ENCODE data around the gene TRMT13. TPM values are rescaled to one million over a fixed set of nuclear protein-coding genes. Genes with fewer than 3 reads are reported as not detected.

Gene TRMT13
- total and polyA plus RNA-seq, 2 of the 13 experiments (the other 11 are each of a cell fraction or from before 2014, with no cell fraction given): 10.0 to 12.4 TPM

DNA sequence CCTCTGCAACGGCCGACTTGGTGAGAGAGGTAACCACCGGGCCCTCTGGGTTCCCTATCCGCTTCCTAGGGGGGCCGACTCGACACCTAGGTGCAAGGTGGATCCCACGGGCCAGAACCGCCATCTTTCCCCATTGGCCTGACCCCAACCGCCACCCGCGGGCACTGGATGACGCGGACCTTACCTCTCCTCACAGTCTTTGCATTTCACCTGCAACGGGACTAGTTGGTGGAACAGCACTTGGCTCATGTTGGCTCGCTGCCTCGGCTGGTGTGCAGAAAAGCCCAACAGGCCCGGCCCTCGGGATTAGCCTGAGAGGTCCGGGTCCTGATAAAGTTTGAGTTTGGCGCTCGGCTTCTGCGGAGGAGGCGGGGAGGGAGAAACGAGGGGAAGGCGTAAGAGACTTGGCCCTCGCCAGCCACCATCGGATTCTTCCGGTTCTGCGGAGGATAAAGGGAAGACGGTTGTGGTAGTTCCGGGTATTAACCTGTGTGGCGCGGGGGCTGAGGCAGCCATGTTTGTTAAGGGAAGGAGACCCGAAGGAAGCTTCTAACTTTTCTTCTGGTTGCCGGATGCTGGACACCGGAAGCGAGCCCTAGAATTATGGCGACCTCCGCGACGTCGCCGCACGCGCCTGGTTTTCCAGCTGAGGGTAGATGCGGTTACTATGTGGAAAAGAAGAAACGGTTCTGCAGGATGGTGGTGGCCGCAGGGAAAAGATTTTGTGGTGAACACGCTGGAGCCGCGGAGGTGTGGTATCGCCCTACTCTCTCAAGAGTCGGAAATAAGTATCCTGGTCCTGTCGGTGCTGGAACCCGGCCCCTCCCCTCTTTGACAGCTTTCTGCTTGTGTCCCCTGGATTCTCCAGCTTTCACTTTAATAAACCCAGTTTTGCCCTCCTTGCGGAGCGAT lies at the start of gene TRMT13, which contains the start of gene SASS6 (continued):
- TF ChIP-seq CBX5 (CRISPR knock-in tag; IDR thresholded peaks at IDR 0.05; ENCODE audit: borderline replicate concordance) (peak; percentile 81; the same call in 1 of the 2 replicates), TMF1 (CRISPR knock-in tag; IDR thresholded peaks at IDR 0.05; ENCODE audit: low read depth) (no peak), ZNF883 (CRISPR knock-in tag; IDR thresholded peaks at IDR 0.05; ENCODE audit: not compliant biosample characterization) (peak; percentile 25), ZNF556 (CRISPR knock-in tag; IDR thresholded peaks at IDR 0.05; ENCODE audit: borderline replicate concordance) (peak; percentile 85; the same call in 1 of the 2 replicates), ZNF850 (CRISPR knock-in tag; conservative IDR thresholded peaks at IDR 0.05) (no peak), ASH2L (IDR thresholded peaks at IDR 0.05; ENCODE audit: insufficient read length, low read depth, low read length) (peak; percentile 92), ZBTB3 (CRISPR knock-in tag; IDR thresholded peaks at IDR 0.05; ENCODE audit: borderline replicate concordance, low read depth) (no peak), ATRX (CRISPR knock-in tag; IDR thresholded peaks at IDR 0.05; ENCODE audit: borderline replicate concordance) (no peak), IRF2 (CRISPR knock-in tag; IDR thresholded peaks at IDR 0.05) (peak; percentile 99), U2AF1 (optimal IDR thresholded peaks at IDR 0.05; ENCODE audit: low read depth, low read length) (peak; percentile 87), NONO (IDR thresholded peaks at IDR 0.05) (no peak), NONO (CRISPR knock-in tag; conservative IDR thresholded peaks at IDR 0.05) (0 out of 2 replicates have a peak, but pooled peaks have one; percentile 60), ZSCAN22 (CRISPR knock-in tag; IDR thresholded peaks at IDR 0.05) (no peak), GLMP (CRISPR knock-in tag; IDR thresholded peaks at IDR 0.05; ENCODE audit: borderline replicate concordance) (no peak), MTA1 (CRISPR knock-in tag; IDR thresholded peaks at IDR 0.05; ENCODE audit: borderline replicate concordance) (0 out of 2 replicates have a peak, but pooled peaks have one; percentile 49), PHF21A (CRISPR knock-in tag; IDR thresholded peaks at IDR 0.05) (no peak)
- TF ChIP-seq, protein P1, sequence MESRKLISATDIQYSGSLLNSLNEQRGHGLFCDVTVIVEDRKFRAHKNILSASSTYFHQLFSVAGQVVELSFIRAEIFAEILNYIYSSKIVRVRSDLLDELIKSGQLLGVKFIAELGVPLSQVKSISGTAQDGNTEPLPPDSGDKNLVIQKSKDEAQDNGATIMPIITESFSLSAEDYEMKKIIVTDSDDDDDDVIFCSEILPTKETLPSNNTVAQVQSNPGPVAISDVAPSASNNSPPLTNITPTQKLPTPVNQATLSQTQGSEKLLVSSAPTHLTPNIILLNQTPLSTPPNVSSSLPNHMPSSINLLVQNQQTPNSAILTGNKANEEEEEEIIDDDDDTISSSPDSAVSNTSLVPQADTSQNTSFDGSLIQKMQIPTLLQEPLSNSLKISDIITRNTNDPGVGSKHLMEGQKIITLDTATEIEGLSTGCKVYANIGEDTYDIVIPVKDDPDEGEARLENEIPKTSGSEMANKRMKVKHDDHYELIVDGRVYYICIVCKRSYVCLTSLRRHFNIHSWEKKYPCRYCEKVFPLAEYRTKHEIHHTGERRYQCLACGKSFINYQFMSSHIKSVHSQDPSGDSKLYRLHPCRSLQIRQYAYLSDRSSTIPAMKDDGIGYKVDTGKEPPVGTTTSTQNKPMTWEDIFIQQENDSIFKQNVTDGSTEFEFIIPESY (CRISPR knock-in tag; IDR thresholded peaks at IDR 0.05): no peak
- TF ChIP-seq, protein P2, sequence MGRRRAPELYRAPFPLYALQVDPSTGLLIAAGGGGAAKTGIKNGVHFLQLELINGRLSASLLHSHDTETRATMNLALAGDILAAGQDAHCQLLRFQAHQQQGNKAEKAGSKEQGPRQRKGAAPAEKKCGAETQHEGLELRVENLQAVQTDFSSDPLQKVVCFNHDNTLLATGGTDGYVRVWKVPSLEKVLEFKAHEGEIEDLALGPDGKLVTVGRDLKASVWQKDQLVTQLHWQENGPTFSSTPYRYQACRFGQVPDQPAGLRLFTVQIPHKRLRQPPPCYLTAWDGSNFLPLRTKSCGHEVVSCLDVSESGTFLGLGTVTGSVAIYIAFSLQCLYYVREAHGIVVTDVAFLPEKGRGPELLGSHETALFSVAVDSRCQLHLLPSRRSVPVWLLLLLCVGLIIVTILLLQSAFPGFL (CRISPR knock-in tag; IDR thresholded peaks at IDR 0.05): no peak
- TF ChIP-seq, protein P3, sequence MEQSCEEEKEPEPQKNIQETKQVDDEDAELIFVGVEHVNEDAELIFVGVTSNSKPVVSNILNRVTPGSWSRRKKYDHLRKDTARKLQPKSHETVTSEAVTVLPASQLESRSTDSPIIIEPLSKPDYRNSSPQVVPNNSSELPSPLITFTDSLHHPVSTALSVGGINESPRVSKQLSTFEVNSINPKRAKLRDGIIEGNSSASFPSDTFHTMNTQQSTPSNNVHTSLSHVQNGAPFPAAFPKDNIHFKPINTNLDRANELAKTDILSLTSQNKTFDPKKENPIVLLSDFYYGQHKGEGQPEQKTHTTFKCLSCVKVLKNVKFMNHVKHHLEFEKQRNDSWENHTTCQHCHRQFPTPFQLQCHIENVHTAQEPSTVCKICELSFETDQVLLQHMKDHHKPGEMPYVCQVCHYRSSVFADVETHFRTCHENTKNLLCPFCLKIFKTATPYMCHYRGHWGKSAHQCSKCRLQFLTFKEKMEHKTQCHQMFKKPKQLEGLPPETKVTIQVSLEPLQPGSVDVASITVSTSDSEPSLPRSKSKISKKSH (CRISPR knock-in tag; IDR thresholded peaks at IDR 0.05; ENCODE audit: borderline replicate concordance): no peak; the same call in 1 of the 2 replicates
- TF ChIP-seq, protein P4, sequence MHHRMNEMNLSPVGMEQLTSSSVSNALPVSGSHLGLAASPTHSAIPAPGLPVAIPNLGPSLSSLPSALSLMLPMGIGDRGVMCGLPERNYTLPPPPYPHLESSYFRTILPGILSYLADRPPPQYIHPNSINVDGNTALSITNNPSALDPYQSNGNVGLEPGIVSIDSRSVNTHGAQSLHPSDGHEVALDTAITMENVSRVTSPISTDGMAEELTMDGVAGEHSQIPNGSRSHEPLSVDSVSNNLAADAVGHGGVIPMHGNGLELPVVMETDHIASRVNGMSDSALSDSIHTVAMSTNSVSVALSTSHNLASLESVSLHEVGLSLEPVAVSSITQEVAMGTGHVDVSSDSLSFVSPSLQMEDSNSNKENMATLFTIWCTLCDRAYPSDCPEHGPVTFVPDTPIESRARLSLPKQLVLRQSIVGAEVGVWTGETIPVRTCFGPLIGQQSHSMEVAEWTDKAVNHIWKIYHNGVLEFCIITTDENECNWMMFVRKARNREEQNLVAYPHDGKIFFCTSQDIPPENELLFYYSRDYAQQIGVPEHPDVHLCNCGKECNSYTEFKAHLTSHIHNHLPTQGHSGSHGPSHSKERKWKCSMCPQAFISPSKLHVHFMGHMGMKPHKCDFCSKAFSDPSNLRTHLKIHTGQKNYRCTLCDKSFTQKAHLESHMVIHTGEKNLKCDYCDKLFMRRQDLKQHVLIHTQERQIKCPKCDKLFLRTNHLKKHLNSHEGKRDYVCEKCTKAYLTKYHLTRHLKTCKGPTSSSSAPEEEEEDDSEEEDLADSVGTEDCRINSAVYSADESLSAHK (CRISPR knock-in tag; IDR thresholded peaks at IDR 0.05; ENCODE audit: borderline replicate concordance): no peak

All from HepG2 (cell line).